Tibial artery (tissue), 4 donors: Measurements from ENCODE around the gene TTC34.
"Not testable (repeated sequence)": the region's sequence is repeated elsewhere in the genome, so short reads cannot be mapped to it uniquely, and the experiment has no call there.

ENCODE experiments used
- DNase-seq, 2 donors: peaks; one replicate each; pipeline ENCODE4 v3.0.0-alpha.2; 2019
- H3K27ac ChIP-seq, 2 donors: fragments of 200-600 bp; sonication (generic) in 1 of 2; 1 replicate in 1 of 2; 2 replicates in 1 of 2; pipeline ENCODE4 v1.5.1; 2018 to 2019; ENCODE audit warnings: mild to moderate bottlenecking in 1 of 2
- H3K27me3 ChIP-seq, 2 donors: fragments of 200-600 bp; sonication (generic) in 1 of 2; one replicate each; pipeline versions ENCODE4 v1.5.1 to v1.6.0; 2016 to 2019
- H3K36me3 ChIP-seq, 3 donors: fragments of 200-600 bp; sonication (generic) in 2 of 3; one replicate each; pipeline ENCODE4 v1.5.1; 2016 to 2019; ENCODE audit warnings: mild to moderate bottlenecking in 2 of 3
- H3K4me1 ChIP-seq, 4 donors: fragments of 200-600 bp; sonication (generic) in 2 of 4; 1 replicate in 3 of 4; 2 replicates in 1 of 4; pipeline ENCODE4 v1.5.1; 2016 to 2019
- H3K4me3 ChIP-seq, 2 donors: fragments of 200-600 bp; sonication (generic) in 1 of 2; 1 replicate in 1 of 2; 2 replicates in 1 of 2; pipeline ENCODE4 v1.5.1; 2018 to 2019; ENCODE audit warnings: mild to moderate bottlenecking in 2 of 2
- H3K9me3 ChIP-seq, 3 donors: fragments of 200-600 bp; sonication (generic) in 1 of 3; one replicate each; pipeline ENCODE4 v1.5.1; 2016 to 2019
- intact Hi-C: fragments of 100-400 bp; cut with DNase I; formaldehyde crosslinking; loops from one replicate; pipeline ENCODE4 v1.15.0; 2023; ENCODE audit warnings: low total_unique reads
- TF ChIP-seq, protein P1 (sequence below), 2 experiments: fragments of 200-600 bp in 1 of 2; fragments of 450-650 bp in 1 of 2; IDR thresholded peaks; one replicate each; pipeline ENCODE4 v1.5.1; 2017 to 2019; ENCODE audit warnings: antibody characterized with exemption in 2 of 2, mild to moderate bottlenecking in 1 of 2, moderate library complexity in 1 of 2

The TTC34 gene

GRCh38 chr1:2783435-2784397 is 17.8 kb downstream of the TTC34 start:
- no peak overlapping the region for H3K4me3 ChIP-seq
- no peak overlapping the region for H3K27ac ChIP-seq
- no peak for DNase-seq
- H3K9me3 ChIP-seq = peaks cover 0 to 25% (median 17%) of the 10 kb centered on the region in 3 donors
- peaks cover 0 to 41% of the 10 kb centered on the region in 2 donors for H3K27me3 ChIP-seq
- intact Hi-C loops = no loop called here
- no peaks in the 10 kb centered on the region for H3K36me3 ChIP-seq
- TF ChIP-seq, protein P1, sequence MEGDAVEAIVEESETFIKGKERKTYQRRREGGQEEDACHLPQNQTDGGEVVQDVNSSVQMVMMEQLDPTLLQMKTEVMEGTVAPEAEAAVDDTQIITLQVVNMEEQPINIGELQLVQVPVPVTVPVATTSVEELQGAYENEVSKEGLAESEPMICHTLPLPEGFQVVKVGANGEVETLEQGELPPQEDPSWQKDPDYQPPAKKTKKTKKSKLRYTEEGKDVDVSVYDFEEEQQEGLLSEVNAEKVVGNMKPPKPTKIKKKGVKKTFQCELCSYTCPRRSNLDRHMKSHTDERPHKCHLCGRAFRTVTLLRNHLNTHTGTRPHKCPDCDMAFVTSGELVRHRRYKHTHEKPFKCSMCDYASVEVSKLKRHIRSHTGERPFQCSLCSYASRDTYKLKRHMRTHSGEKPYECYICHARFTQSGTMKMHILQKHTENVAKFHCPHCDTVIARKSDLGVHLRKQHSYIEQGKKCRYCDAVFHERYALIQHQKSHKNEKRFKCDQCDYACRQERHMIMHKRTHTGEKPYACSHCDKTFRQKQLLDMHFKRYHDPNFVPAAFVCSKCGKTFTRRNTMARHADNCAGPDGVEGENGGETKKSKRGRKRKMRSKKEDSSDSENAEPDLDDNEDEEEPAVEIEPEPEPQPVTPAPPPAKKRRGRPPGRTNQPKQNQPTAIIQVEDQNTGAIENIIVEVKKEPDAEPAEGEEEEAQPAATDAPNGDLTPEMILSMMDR (IDR thresholded peaks at IDR 0.05) = no peak
- H3K4me1 ChIP-seq = no peaks in the 10 kb centered on the region

DNA sequence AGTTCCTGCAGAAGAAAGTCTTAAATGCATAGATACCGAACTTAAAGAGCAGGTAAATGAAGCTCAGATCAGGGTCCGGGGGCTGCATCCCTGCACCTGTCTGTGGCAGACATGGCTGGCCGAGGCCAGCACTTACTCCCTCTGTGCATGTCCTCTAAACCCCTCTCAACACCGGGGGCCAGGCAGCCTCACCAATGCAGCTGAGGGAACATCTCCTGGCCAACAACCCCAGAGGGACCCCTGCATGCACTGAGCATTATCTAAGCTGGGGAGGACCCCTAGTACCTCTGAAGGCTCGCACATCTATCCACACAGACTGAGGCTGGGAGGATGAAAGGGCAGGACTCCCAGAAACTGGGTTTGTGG is 18.4 kb downstream of the TTC34 start:
- TF ChIP-seq, protein P1 (IDR thresholded peaks at IDR 0.05) = no peak
- no peak overlapping the region for H3K4me3 ChIP-seq
- no peak for DNase-seq
- peaks cover 0 to 3% (median 0%) of the 10 kb centered on the region in 4 donors for H3K4me1 ChIP-seq
- H3K36me3 ChIP-seq = no peaks in the 10 kb centered on the region
- intact Hi-C loops = no loop called here
- peaks cover 0 to 25% (median 17%) of the 10 kb centered on the region in 3 donors for H3K9me3 ChIP-seq
- H3K27ac ChIP-seq = no peak overlapping the region
- peaks cover 0 to 34% of the 10 kb centered on the region in 2 donors for H3K27me3 ChIP-seq

DNA sequence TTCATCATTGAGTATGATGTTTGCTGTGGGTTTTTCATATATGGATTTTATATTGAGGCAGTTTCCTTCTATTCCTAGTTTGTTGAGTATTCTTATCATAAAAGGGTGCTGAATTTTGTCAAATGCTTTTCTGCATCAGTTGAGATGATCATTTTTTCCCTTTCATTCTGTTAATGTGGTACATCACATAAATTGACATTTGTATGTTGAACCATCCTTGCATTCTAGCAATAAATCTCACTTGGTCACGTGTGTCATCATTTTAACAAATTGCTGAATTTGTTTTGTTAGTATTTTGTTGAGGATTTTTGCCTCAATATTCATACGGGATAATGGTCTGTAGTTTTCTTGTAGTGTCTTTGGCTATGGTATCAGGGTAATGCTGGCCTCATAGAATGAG is 19.9 kb downstream of the TTC34 start:
- no peak for DNase-seq
- intact Hi-C loops = no loop called here
- peaks cover 0 to 20% of the 10 kb centered on the region in 2 donors for H3K27me3 ChIP-seq
- TF ChIP-seq, protein P1 (IDR thresholded peaks at IDR 0.05) = no peak
- peaks cover 0 to 6% (median 1%) of the 10 kb centered on the region in 4 donors for H3K4me1 ChIP-seq
- H3K27ac ChIP-seq = no peak overlapping the region
- peaks cover 0 to 25% (median 17%) of the 10 kb centered on the region in 3 donors for H3K9me3 ChIP-seq
- H3K36me3 ChIP-seq = no peaks in the 10 kb centered on the region
- no peak overlapping the region for H3K4me3 ChIP-seq

DNA sequence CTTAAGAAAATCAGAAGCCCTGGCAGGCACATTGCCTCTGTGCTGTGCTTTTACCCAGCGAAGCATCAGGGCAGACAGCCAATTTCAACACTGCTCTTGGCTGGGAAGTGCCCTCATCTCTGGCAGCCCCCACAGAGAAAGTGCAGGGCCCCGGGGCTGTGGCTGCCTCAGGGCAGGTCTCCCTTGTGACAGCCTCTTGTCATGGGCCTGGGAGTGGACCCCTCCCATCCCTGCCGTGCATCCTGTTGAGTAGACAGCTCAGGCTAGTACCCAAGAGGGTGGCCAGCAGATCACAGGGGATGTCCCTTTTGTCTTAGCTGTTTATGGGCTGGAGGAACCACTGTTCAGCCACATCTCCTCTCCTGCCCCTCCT is 23.3 kb downstream of the TTC34 start:
- H3K9me3 ChIP-seq = peaks cover 0 to 19% (median 17%) of the 10 kb centered on the region in 3 donors
- peaks cover 0 to 6% (median 1%) of the 10 kb centered on the region in 4 donors for H3K4me1 ChIP-seq
- no peak overlapping the region for H3K4me3 ChIP-seq
- no peak for DNase-seq
- TF ChIP-seq, protein P1 (IDR thresholded peaks at IDR 0.05) = no peak
- H3K27ac ChIP-seq = no peak overlapping the region
- intact Hi-C loops = no loop called here
- H3K27me3 ChIP-seq = peaks cover 0 to 10% of the 10 kb centered on the region in 2 donors
- H3K36me3 ChIP-seq = no peaks in the 10 kb centered on the region

DNA sequence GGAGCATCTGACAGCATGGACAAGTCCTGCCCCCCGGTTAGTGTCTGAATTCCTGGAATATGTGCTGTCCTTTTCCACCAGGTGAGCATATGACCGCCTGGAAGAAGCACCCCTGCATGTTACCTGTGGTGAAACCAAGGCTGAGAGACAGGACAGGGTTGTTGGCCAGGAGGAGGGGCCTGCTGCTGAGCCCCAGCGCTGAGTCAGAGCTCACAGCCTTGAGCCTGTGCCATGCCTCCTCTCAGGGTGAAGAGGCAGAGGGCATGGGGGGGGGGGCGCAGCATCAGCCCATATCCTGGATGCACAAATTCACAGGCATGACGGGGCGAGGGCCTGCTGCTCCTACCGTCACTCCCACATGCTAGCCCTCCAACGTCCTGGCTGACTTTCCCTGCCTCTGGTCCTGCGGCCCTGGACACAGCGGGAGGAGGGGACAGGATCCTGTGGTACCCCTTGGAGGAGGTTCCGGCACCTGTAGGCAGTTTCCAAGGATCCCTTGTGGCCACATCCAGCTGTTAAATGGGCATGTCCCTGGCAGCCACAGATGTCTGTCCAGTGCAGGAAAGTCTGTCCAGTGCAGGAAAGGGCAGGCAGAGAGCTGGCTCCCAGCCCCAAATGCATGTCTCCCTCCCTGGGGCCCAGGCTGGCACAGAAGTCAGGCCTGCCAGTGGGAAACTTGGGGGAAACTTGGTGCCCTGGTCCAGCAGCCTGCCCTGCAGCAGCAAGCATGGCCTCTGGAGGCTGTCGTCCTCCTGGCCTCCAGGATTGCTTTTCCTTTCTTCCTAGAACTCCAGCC is 23.9 kb downstream of the TTC34 start:
- no peak for DNase-seq
- no peak overlapping the region for H3K4me3 ChIP-seq
- H3K36me3 ChIP-seq = no peaks in the 10 kb centered on the region
- H3K27ac ChIP-seq = no peak overlapping the region
- TF ChIP-seq, protein P1 (IDR thresholded peaks at IDR 0.05) = no peak
- peaks cover 0 to 17% (median 14%) of the 10 kb centered on the region in 3 donors for H3K9me3 ChIP-seq
- intact Hi-C loops = no loop called here
- peaks cover 0 to 12% of the 10 kb centered on the region in 2 donors for H3K27me3 ChIP-seq
- H3K4me1 ChIP-seq = peaks cover 0 to 6% (median 1%) of the 10 kb centered on the region in 4 donors

DNA sequence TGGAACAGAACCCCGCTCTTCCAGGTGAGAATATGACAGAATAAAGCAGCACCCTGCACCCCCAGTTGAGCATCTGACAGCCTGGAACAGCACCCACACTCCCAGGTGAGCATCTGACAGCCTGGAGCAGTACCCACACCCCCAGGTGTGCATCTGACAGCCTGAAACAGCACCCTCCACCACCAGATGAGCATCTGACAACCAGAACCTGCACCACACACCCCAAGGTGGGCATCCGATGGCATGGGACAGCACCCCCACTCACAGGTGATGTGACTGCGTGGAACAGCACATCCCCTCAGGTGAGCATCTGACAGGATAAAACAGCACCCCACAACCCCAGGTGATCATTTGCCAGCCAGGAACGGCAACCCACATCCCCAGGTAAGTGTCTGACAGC is 26.2 kb downstream of the TTC34 start:
- H3K9me3 ChIP-seq, intact Hi-C loops, H3K36me3 ChIP-seq, H3K27ac ChIP-seq, H3K4me1 ChIP-seq, H3K4me3 ChIP-seq, DNase-seq: not testable (repeated sequence)
- H3K27me3 ChIP-seq = peaks cover 0 to 12% of the 10 kb centered on the region in 2 donors

DNA sequence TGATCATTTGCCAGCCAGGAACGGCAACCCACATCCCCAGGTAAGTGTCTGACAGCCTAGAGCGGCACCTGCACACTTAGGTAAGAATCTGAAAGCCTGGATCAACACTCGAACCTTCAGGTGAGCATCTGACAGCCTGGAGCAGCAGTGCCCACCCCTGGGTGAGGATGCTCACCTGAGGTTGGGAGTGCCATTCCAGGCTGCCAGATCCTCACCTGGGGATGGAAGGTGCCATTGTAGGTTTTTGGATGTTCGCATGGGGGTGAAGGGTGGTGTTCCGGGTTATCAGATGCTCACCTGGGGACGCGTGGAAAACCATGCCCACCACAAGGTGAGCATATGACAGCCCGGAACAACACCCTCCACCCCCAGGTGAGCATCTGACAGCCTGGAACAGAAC is 33.4 kb downstream of the TTC34 start:
- intact Hi-C loops, H3K4me3 ChIP-seq: not testable (repeated sequence)

DNA sequence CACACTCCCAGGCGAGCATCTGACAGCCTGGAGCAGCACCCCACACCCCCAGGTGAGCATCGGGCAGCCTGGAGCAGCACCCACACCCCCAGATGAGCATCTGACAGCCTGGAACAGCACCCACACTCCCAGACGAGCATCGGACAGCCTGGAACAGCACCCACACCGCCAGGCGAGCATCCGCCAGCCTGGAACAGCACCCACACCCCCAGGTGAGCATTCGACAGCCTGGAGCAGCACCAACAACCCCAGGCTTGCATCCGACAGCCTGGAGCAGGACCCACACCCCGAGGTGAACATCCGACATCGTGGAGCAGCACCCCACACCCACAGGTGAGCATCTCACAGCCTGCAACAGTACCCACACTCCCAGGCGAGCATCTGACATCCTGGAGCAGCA is 42.1 kb downstream of the TTC34 start:
- DNase-seq, H3K4me1 ChIP-seq, H3K9me3 ChIP-seq, H3K4me3 ChIP-seq, H3K36me3 ChIP-seq, H3K27me3 ChIP-seq, H3K27ac ChIP-seq, intact Hi-C loops: not testable (repeated sequence)

More for the DNA sequence above, 33.4 kb downstream of the TTC34 start:
- H3K27ac ChIP-seq, H3K4me1 ChIP-seq, DNase-seq, H3K9me3 ChIP-seq, H3K36me3 ChIP-seq: not testable (repeated sequence)
- peaks cover 0 to 11% of the 10 kb centered on the region in 2 donors for H3K27me3 ChIP-seq
